ENCODE data around the gene CD52. TPM values are rescaled to one million over a fixed set of nuclear protein-coding genes. Genes with fewer than 3 reads are reported as not detected.

CD52 gene
- total RNA-seq, 1 experiment from 2014 or later, result 2.0 TPM

DNA sequence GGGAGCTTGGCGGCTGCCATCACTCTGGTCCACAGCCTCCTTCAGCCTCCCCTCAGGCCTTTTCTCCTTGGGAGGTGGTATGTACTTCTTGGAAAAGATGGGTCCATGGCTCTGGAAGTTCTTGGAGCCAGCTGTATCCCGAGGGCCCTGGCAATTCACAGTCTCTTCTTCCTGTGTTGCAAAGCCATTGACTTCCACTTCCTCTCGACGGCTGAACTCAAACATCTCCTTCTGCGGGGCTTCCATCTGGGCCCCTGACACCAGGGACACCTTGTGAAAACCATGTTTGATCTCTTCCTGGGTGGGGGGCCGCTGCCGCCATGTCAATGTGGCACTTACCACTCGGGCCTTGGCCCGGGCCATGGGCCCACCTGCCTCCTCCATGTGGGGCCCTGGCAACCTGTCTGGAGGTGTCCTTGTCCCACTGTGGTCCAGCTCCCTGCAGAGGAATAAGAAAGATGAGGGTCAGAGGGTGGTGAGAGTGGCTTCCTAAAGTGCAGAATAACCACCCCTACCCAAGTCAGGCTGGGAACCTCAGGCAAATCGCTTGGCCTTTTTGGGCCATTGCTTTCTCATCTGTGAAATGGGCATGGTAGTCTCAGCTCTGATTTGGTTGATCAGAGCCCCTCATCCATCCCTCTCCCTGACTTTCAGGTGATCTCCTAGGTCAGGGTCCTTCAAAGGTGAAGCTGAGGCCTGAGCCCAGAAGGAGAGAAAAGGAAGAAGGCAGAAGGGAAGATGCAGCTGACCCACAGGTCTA, 28.7 kb downstream of the CD52 start:
- no peaks in the 10 kb centered on the region for H3K9me2 ChIP-seq (ENCODE audit: insufficient read depth)
- no TSS peak for BruUV-seq (replicated peaks)
- H2AFZ ChIP-seq (ENCODE audit: low read depth, low read length, poor library complexity, severe bottlenecking), result no peak overlapping the region
- H3K79me2 ChIP-seq (ENCODE audit: insufficient read depth, low read length), result no peaks in the 10 kb centered on the region
- no peak overlapping the region for H3K9ac ChIP-seq (ENCODE audit: low read length)
- no peak for DNase-seq (ENCODE audit: low read depth, low spot score)
- no peak overlapping the region for H3K4me2 ChIP-seq (ENCODE audit: low read length)
- no peaks in the 10 kb centered on the region for H3K9me3 ChIP-seq (ENCODE audit: control insufficient read depth in 1 of 2, insufficient read depth in 1 of 2, low read depth in 1 of 2, low read length in 2 of 2)
- no peak overlapping the region for H3K4me3 ChIP-seq (replicated peaks in 1 of 2; ENCODE audit: low read depth in 1 of 2, low read length in 2 of 2)
- intact Hi-C loops (cut with micrococcal nuclease), result no loop called here
- no peak overlapping the region for H3K27ac ChIP-seq (ENCODE audit: low read depth, low read length)
- ChIA-PET CTCF (no interaction called here), RAD21 (ENCODE audit: low non-redundant PET in 1 of 2, low total read pairs in 2 of 2, uncharacterized antibody in 2 of 2, unreplicated experiment in 2 of 2) (no interaction called here), POLR2A (no interaction called here)
- no peaks in the 10 kb centered on the region for H4K20me1 ChIP-seq (ENCODE audit: insufficient read depth)
- H3K4me1 ChIP-seq (ENCODE audit: control insufficient read depth in 1 of 2, insufficient read depth in 2 of 2, low read length in 2 of 2), result peaks cover 23 to 25% of the 10 kb centered on the region in 2 experiments
- no peaks in the 10 kb centered on the region for H3K27me3 ChIP-seq (ENCODE audit: insufficient read depth, low read length)
- TF ChIP-seq, protein P1, sequence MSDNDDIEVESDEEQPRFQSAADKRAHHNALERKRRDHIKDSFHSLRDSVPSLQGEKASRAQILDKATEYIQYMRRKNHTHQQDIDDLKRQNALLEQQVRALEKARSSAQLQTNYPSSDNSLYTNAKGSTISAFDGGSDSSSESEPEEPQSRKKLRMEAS (IDR thresholded peaks at IDR 0.05), result no peak
- TF ChIP-seq POLR2AphosphoS5 (IDR thresholded peaks at IDR 0.05; ENCODE audit: low read depth, low read length) (no peak), RAD21 (IDR thresholded peaks at IDR 0.05; ENCODE audit: low read depth) (no peak), EZH2phosphoT487 (IDR thresholded peaks at IDR 0.05; ENCODE audit: borderline replicate concordance) (no peak), YY1 (IDR thresholded peaks at IDR 0.05; ENCODE audit: extremely low read depth, insufficient replicate concordance, low read depth, low read length) (no peak), ELF1 (IDR thresholded peaks at IDR 0.05; ENCODE audit: borderline replicate concordance, low read depth) (no peak), ZNF274 (IDR thresholded peaks at IDR 0.05; ENCODE audit: low read depth, low read length) (no peak), TCF7L2 (IDR thresholded peaks at IDR 0.05; ENCODE audit: borderline replicate concordance, extremely low read depth, insufficient read depth, insufficient read length) (no peak), SRF (IDR thresholded peaks at IDR 0.05; ENCODE audit: low read depth) (no peak), CEBPB (IDR thresholded peaks at IDR 0.05; ENCODE audit: low read depth) (no peak), SIN3A (IDR thresholded peaks at IDR 0.05; ENCODE audit: low read depth) (no peak)
- TF ChIP-seq, protein P2, sequence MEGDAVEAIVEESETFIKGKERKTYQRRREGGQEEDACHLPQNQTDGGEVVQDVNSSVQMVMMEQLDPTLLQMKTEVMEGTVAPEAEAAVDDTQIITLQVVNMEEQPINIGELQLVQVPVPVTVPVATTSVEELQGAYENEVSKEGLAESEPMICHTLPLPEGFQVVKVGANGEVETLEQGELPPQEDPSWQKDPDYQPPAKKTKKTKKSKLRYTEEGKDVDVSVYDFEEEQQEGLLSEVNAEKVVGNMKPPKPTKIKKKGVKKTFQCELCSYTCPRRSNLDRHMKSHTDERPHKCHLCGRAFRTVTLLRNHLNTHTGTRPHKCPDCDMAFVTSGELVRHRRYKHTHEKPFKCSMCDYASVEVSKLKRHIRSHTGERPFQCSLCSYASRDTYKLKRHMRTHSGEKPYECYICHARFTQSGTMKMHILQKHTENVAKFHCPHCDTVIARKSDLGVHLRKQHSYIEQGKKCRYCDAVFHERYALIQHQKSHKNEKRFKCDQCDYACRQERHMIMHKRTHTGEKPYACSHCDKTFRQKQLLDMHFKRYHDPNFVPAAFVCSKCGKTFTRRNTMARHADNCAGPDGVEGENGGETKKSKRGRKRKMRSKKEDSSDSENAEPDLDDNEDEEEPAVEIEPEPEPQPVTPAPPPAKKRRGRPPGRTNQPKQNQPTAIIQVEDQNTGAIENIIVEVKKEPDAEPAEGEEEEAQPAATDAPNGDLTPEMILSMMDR (IDR thresholded peaks at IDR 0.05 in 2 of 3, conservative IDR thresholded peaks at IDR 0.05 in 1 of 3; ENCODE audit: borderline replicate concordance in 1 of 3, insufficient read depth in 1 of 3, low read depth in 2 of 3, low read length in 2 of 3), result no peak
- TF ChIP-seq, protein P3, sequence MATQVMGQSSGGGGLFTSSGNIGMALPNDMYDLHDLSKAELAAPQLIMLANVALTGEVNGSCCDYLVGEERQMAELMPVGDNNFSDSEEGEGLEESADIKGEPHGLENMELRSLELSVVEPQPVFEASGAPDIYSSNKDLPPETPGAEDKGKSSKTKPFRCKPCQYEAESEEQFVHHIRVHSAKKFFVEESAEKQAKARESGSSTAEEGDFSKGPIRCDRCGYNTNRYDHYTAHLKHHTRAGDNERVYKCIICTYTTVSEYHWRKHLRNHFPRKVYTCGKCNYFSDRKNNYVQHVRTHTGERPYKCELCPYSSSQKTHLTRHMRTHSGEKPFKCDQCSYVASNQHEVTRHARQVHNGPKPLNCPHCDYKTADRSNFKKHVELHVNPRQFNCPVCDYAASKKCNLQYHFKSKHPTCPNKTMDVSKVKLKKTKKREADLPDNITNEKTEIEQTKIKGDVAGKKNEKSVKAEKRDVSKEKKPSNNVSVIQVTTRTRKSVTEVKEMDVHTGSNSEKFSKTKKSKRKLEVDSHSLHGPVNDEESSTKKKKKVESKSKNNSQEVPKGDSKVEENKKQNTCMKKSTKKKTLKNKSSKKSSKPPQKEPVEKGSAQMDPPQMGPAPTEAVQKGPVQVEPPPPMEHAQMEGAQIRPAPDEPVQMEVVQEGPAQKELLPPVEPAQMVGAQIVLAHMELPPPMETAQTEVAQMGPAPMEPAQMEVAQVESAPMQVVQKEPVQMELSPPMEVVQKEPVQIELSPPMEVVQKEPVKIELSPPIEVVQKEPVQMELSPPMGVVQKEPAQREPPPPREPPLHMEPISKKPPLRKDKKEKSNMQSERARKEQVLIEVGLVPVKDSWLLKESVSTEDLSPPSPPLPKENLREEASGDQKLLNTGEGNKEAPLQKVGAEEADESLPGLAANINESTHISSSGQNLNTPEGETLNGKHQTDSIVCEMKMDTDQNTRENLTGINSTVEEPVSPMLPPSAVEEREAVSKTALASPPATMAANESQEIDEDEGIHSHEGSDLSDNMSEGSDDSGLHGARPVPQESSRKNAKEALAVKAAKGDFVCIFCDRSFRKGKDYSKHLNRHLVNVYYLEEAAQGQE (IDR thresholded peaks at IDR 0.05; ENCODE audit: low read depth), result no peak
- no peak for ATAC-seq
- no peaks in the 10 kb centered on the region for H3K36me3 ChIP-seq (ENCODE audit: control insufficient read depth in 1 of 2, insufficient read depth in 2 of 2, low read length in 2 of 2)
